ENCODE results near the gene UBE2G1. TPM values are rescaled to one million over a fixed set of nuclear protein-coding genes. Genes with fewer than 3 reads are reported as not detected.

The UBE2G1 gene
- total and polyA plus RNA-seq, 10 of the 15 experiments (the other 5 are each of a cell fraction or from before 2014, with no cell fraction given), result 24.4 to 139 (median 77.4) TPM

- SMC1A ChIA-PET (ENCODE audit: uncharacterized antibody, unreplicated experiment), result interaction anchor here (1.8 to 2.7 kb wide), 3 partner anchors 10 to 13 kb away, joined by 5 to 8 read pairs (median 7); no protein-coding TSS in a partner anchor
- H3K4me1 ChIP-seq (ENCODE audit: control insufficient read depth, insufficient read depth, low read length), result peaks cover 30% of the 10 kb centered on the region
These were observed 20.8 kb downstream of the UBE2G1 start for GRCh38 chr17:4345581-4346252.

GRCh38 chr17:4344926-4345325, 21.5 kb downstream of the UBE2G1 start:
- ChIA-PET SMC1A (ENCODE audit: uncharacterized antibody, unreplicated experiment) (interaction anchor here (0.5 to 2.7 kb wide), 4 partner anchors 9 to 310 kb away, joined by 3 to 8 read pairs (median 6); no protein-coding TSS in a partner anchor), CTCF (interaction anchor here (0.6 to 1.6 kb wide), 4 partner anchors 9 to 129 kb away, joined by 3 to 6 read pairs (median 5); no protein-coding TSS in a partner anchor), POLR2A (interaction anchor here (1.1 to 1.2 kb wide), 2 partner anchors 12 to 13 kb away, joined by 3 to 7 read pairs; no protein-coding TSS in a partner anchor), RAD21 (ENCODE audit: unreplicated experiment) (interaction anchor here (0.6 to 1.6 kb wide), 3 partner anchors 30 to 129 kb away, joined by 3 read pairs; no protein-coding TSS in a partner anchor)
- no peak for FAIRE-seq
- H4K20me1 ChIP-seq (ENCODE audit: control insufficient read depth, insufficient read depth), result no peaks in the 10 kb centered on the region
- ATAC-seq, result no peak
- 88% methylated on average over 1 of the region's 1 CpG for WGBS (ENCODE audit: insufficient coverage, insufficient replicate concordance, low lambda C conversion rate, missing lambda C conversion rate)
- peaks cover 34% of the 10 kb centered on the region for H3K4me1 ChIP-seq (ENCODE audit: control insufficient read depth, insufficient read depth, low read length)
- no peak overlapping the region for H3K4me3 ChIP-seq
- BruUV-seq (replicated peaks), result no TSS peak
- H3K36me3 ChIP-seq (ENCODE audit: control insufficient read depth in 2 of 2, insufficient read depth in 2 of 2, low read length in 1 of 2), result peaks cover 2 to 5% of the 10 kb centered on the region in 2 experiments; a peak in 2 of 4 replicates
- no peak overlapping the region for H3K9ac ChIP-seq (ENCODE audit: control insufficient read depth, insufficient read depth, low read length)
- in situ Hi-C loops (cut with MboI), result no loop called here
- peaks cover 89% of the 10 kb centered on the region for H3K79me2 ChIP-seq (ENCODE audit: control insufficient read depth, insufficient read depth, low read length)
- no peak overlapping the region for H3K27ac ChIP-seq (ENCODE audit: control insufficient read depth, insufficient read depth)
- intact Hi-C loops (cut with micrococcal nuclease; ENCODE audit: unreplicated experiment), result no loop called here
- H3K4me2 ChIP-seq (ENCODE audit: control insufficient read depth, insufficient read depth), result no peak overlapping the region
- H3K9me3 ChIP-seq (replicated peaks; ENCODE audit: control insufficient read depth, insufficient read depth, low read length), result no peaks in the 10 kb centered on the region
- DNase-seq (ENCODE audit: low read depth, low spot score), result no peak
- H3K27me3 ChIP-seq (replicated peaks in 1 of 2; ENCODE audit: control insufficient read depth in 2 of 2, insufficient read depth in 2 of 2, low read length in 1 of 2), result no peaks in the 10 kb centered on the region
- no peak overlapping the region for H2AFZ ChIP-seq (ENCODE audit: control insufficient read depth, low read depth, low read length)
- TF ChIP-seq SP1 (IDR thresholded peaks at IDR 0.05; ENCODE audit: low read depth, low read length) (no peak), YY1 (IDR thresholded peaks at IDR 0.05; ENCODE audit: low read depth, low read length) (no peak), CHD1 (IDR thresholded peaks at IDR 0.05; ENCODE audit: low read depth, low read length) (no peak), USF2 (IDR thresholded peaks at IDR 0.05; ENCODE audit: borderline replicate concordance, low read depth, low read length) (no peak)
- TF ChIP-seq, protein P1, sequence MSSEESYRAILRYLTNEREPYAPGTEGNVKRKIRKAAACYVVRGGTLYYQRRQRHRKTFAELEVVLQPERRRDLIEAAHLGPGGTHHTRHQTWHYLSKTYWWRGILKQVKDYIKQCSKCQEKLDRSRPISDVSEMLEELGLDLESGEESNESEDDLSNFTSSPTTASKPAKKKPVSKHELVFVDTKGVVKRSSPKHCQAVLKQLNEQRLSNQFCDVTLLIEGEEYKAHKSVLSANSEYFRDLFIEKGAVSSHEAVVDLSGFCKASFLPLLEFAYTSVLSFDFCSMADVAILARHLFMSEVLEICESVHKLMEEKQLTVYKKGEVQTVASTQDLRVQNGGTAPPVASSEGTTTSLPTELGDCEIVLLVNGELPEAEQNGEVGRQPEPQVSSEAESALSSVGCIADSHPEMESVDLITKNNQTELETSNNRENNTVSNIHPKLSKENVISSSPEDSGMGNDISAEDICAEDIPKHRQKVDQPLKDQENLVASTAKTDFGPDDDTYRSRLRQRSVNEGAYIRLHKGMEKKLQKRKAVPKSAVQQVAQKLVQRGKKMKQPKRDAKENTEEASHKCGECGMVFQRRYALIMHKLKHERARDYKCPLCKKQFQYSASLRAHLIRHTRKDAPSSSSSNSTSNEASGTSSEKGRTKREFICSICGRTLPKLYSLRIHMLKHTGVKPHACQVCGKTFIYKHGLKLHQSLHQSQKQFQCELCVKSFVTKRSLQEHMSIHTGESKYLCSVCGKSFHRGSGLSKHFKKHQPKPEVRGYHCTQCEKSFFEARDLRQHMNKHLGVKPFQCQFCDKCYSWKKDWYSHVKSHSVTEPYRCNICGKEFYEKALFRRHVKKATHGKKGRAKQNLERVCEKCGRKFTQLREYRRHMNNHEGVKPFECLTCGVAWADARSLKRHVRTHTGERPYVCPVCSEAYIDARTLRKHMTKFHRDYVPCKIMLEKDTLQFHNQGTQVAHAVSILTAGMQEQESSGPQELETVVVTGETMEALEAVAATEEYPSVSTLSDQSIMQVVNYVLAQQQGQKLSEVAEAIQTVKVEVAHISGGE (CRISPR knock-in tag; IDR thresholded peaks at IDR 0.05), result no peak

More at GRCh38 chr17:4345581-4346252, 20.8 kb downstream of the UBE2G1 start:
- FAIRE-seq, result no peak
- ATAC-seq, result no peak
- Histone ChIP-seq H3K27me3 (replicated peaks in 1 of 2; ENCODE audit: control insufficient read depth in 2 of 2, insufficient read depth in 2 of 2, low read length in 1 of 2) (no peaks in the 10 kb centered on the region), H3K27ac (ENCODE audit: control insufficient read depth, insufficient read depth) (no peak overlapping the region), H3K4me3 (no peak overlapping the region), H3K79me2 (ENCODE audit: control insufficient read depth, insufficient read depth, low read length) (peaks cover 88% of the 10 kb centered on the region), H2AFZ (ENCODE audit: control insufficient read depth, low read depth, low read length) (no peak overlapping the region), H3K4me2 (ENCODE audit: control insufficient read depth, insufficient read depth) (no peak overlapping the region), H3K36me3 (ENCODE audit: control insufficient read depth in 2 of 2, insufficient read depth in 2 of 2, low read length in 1 of 2) (peaks cover 5 to 6% of the 10 kb centered on the region in 2 experiments; a peak in 2 of 4 replicates), H4K20me1 (ENCODE audit: control insufficient read depth, insufficient read depth) (no peaks in the 10 kb centered on the region), H3K9me3 (replicated peaks; ENCODE audit: control insufficient read depth, insufficient read depth, low read length) (no peaks in the 10 kb centered on the region), H3K9ac (ENCODE audit: control insufficient read depth, insufficient read depth, low read length) (no peak overlapping the region)
- BruUV-seq (replicated peaks), result TSS peak; percentile 17
- ChIA-PET RAD21 (ENCODE audit: unreplicated experiment) (interaction anchor here (0.6 kb wide), 2 partner anchors 47 to 140 kb away, joined by 3 read pairs; no protein-coding TSS in a partner anchor), POLR2A (no interaction called here), CTCF (interaction anchor here (0.6 to 1.6 kb wide), 4 partner anchors 10 to 456 kb away, joined by 3 to 6 read pairs (median 4); no protein-coding TSS in a partner anchor)
- DNase-seq (ENCODE audit: low read depth, low spot score), result no peak
- TF ChIP-seq ZBED1 (IDR thresholded peaks at IDR 0.05; ENCODE audit: borderline replicate concordance) (no peak), TCF3 (IDR thresholded peaks at IDR 0.05; ENCODE audit: borderline replicate concordance, insufficient read depth, low read depth, low read length) (no peak), MEF2A (IDR thresholded peaks at IDR 0.05; ENCODE audit: insufficient read depth, low read depth, low read length) (no peak), RCOR1 (conservative IDR thresholded peaks at IDR 0.05; ENCODE audit: low read depth, low read length) (no peak), SMAD5 (IDR thresholded peaks at IDR 0.05; ENCODE audit: low read depth) (no peak)
- in situ Hi-C loops (cut with MboI) (no loop called here), intact Hi-C loops (cut with micrococcal nuclease; ENCODE audit: unreplicated experiment) (no loop called here)
- 65% methylated on average over 2 of the region's 2 CpGs for WGBS (ENCODE audit: insufficient coverage, insufficient replicate concordance, low lambda C conversion rate, missing lambda C conversion rate)
